ENCODE results near the gene FILIP1L. TPM values are rescaled to one million over a fixed set of nuclear protein-coding genes. Genes with fewer than 3 reads are reported as not detected.

The FILIP1L gene
- polyA plus RNA-seq, 1 donor (not counting 4 experiments of a cell fraction or from before 2014, with no cell fraction given), result 14.7 TPM

- no peak overlapping the region for H2AFZ ChIP-seq (ENCODE audit: control insufficient read depth, low read length)
- no peak for FAIRE-seq
- dilution Hi-C loops (cut with MboI; ENCODE audit: extremely low pct_ligation_motif_present, low sequenced_read_pairs), result no loop called here
Measured at GRCh38 chr3:99837715-99838114, 276.6 kb downstream of the FILIP1L start.

GRCh38 chr3:99836681-99837080 is 277.6 kb downstream of the FILIP1L start:
- H3K27me3 ChIP-seq (ENCODE audit: control insufficient read depth, extremely low read depth, insufficient read depth, low read length), result no peaks in the 10 kb centered on the region
- H3K79me2 ChIP-seq (ENCODE audit: control insufficient read depth, insufficient read depth, low read length), result peaks cover 26% of the 10 kb centered on the region
- no peaks in the 10 kb centered on the region for H3K9me3 ChIP-seq (ENCODE audit: control insufficient read depth, low read depth, low read length)
- H2AFZ ChIP-seq (ENCODE audit: control insufficient read depth, low read length), result no peak overlapping the region
- H3K27ac ChIP-seq (ENCODE audit: control insufficient read depth, insufficient read depth, low read length), result no peak overlapping the region
- peaks cover 10% of the 10 kb centered on the region for H3K4me1 ChIP-seq (ENCODE audit: control insufficient read depth, extremely low read depth, insufficient read depth, low read length)
- no peak for TF ChIP-seq EZH2 (IDR thresholded peaks at IDR 0.05; ENCODE audit: low read length)
- TF ChIP-seq, protein P1, sequence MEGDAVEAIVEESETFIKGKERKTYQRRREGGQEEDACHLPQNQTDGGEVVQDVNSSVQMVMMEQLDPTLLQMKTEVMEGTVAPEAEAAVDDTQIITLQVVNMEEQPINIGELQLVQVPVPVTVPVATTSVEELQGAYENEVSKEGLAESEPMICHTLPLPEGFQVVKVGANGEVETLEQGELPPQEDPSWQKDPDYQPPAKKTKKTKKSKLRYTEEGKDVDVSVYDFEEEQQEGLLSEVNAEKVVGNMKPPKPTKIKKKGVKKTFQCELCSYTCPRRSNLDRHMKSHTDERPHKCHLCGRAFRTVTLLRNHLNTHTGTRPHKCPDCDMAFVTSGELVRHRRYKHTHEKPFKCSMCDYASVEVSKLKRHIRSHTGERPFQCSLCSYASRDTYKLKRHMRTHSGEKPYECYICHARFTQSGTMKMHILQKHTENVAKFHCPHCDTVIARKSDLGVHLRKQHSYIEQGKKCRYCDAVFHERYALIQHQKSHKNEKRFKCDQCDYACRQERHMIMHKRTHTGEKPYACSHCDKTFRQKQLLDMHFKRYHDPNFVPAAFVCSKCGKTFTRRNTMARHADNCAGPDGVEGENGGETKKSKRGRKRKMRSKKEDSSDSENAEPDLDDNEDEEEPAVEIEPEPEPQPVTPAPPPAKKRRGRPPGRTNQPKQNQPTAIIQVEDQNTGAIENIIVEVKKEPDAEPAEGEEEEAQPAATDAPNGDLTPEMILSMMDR (optimal IDR thresholded peaks at IDR 0.05 in 1 of 3, IDR thresholded peaks at IDR 0.05 in 1 of 3, conservative IDR thresholded peaks at IDR 0.05 in 1 of 3; ENCODE audit: extremely low read depth in 1 of 3, insufficient read depth in 2 of 3, low read length in 3 of 3), result no peak
- dilution Hi-C loops (cut with MboI; ENCODE audit: extremely low pct_ligation_motif_present, low sequenced_read_pairs), result no loop called here
- FAIRE-seq (peak; percentile 20), DNase-seq (ENCODE audit: low read depth, low spot score) (no peak)
- no peak overlapping the region for H3K4me2 ChIP-seq (ENCODE audit: control insufficient read depth, extremely low read depth, insufficient read depth, low read depth, low read length)
- no peaks in the 10 kb centered on the region for H3K9me1 ChIP-seq (ENCODE audit: control insufficient read depth, extremely low read depth, insufficient read depth, low read length)
- no peak overlapping the region for H3K9ac ChIP-seq (ENCODE audit: control insufficient read depth, extremely low read depth, insufficient read depth, low read length)
- H4K20me1 ChIP-seq (ENCODE audit: control insufficient read depth, extremely low read depth, insufficient read depth, low read length), result no peaks in the 10 kb centered on the region
- H3K4me3 ChIP-seq (ENCODE audit: control insufficient read depth in 2 of 3, extremely low read depth in 1 of 3, insufficient read depth in 2 of 3, low read depth in 1 of 3, low read length in 3 of 3), result no peak overlapping the region
- H3K36me3 ChIP-seq (ENCODE audit: control insufficient read depth in 2 of 2, extremely low read depth in 1 of 2, insufficient read depth in 2 of 2, low read length in 2 of 2), result no peaks in the 10 kb centered on the region

More at GRCh38 chr3:99837715-99838114, 276.6 kb downstream of the FILIP1L start:
- Histone ChIP-seq H4K20me1 (ENCODE audit: control insufficient read depth, extremely low read depth, insufficient read depth, low read length) (no peaks in the 10 kb centered on the region), H3K9ac (ENCODE audit: control insufficient read depth, extremely low read depth, insufficient read depth, low read length) (no peak overlapping the region), H3K9me3 (ENCODE audit: control insufficient read depth, low read depth, low read length) (no peaks in the 10 kb centered on the region), H3K27ac (ENCODE audit: control insufficient read depth, insufficient read depth, low read length) (no peak overlapping the region), H3K79me2 (ENCODE audit: control insufficient read depth, insufficient read depth, low read length) (peaks cover 24% of the 10 kb centered on the region), H3K4me2 (ENCODE audit: control insufficient read depth, extremely low read depth, insufficient read depth, low read depth, low read length) (no peak overlapping the region), H3K9me1 (ENCODE audit: control insufficient read depth, extremely low read depth, insufficient read depth, low read length) (no peaks in the 10 kb centered on the region), H3K27me3 (ENCODE audit: control insufficient read depth, extremely low read depth, insufficient read depth, low read length) (no peaks in the 10 kb centered on the region), H3K36me3 (ENCODE audit: control insufficient read depth in 2 of 2, extremely low read depth in 1 of 2, insufficient read depth in 2 of 2, low read length in 2 of 2) (no peaks in the 10 kb centered on the region), H3K4me3 (ENCODE audit: control insufficient read depth in 2 of 3, extremely low read depth in 1 of 3, insufficient read depth in 2 of 3, low read depth in 1 of 3, low read length in 3 of 3) (no peak overlapping the region), H3K4me1 (ENCODE audit: control insufficient read depth, extremely low read depth, insufficient read depth, low read length) (peaks cover 10% of the 10 kb centered on the region)
- DNase-seq (ENCODE audit: low read depth, low spot score), result no peak
- no peak for TF ChIP-seq EZH2 (IDR thresholded peaks at IDR 0.05; ENCODE audit: low read length)
- TF ChIP-seq, protein P1 (optimal IDR thresholded peaks at IDR 0.05 in 1 of 3, IDR thresholded peaks at IDR 0.05 in 1 of 3, conservative IDR thresholded peaks at IDR 0.05 in 1 of 3; ENCODE audit: extremely low read depth in 1 of 3, insufficient read depth in 2 of 3, low read length in 3 of 3), result no peak

All from keratinocyte (primary cell).